Loucy (cell line): Measurements from ENCODE around the gene LATS1.

Source experiments
- H2AFZ ChIP-seq: fragments of 200-600 bp; sonication (generic); 2 replicates; pipeline ENCODE4 v1.6.0; 2016; ENCODE audit warnings: antibody characterized with exemption, mild to moderate bottlenecking, low read length, moderate library complexity
- H3F3A ChIP-seq: fragments of 200-600 bp; 2 replicates; pipeline ENCODE4 v1.6.0; 2016; ENCODE audit warnings: antibody characterized with exemption, low read depth, mild to moderate bottlenecking
- H3K27me3 ChIP-seq: fragments of 200-600 bp; sonication (generic); 2 replicates; pipeline ENCODE4 v1.6.1; 2014; ENCODE audit warnings: low read length, mild to moderate bottlenecking; ENCODE audit not compliant: insufficient read depth, poor library complexity, severe bottlenecking
- H3K36me3 ChIP-seq: fragments of 200-600 bp; sonication (generic); 2 replicates; pipeline ENCODE4 v1.6.1; 2016; ENCODE audit warnings: low read length; ENCODE audit not compliant: insufficient read depth
- H3K4me1 ChIP-seq: fragments of 200-600 bp; sonication (generic); 2 replicates; pipeline ENCODE4 v1.5.1; 2014; ENCODE audit warnings: low read length, mild to moderate bottlenecking; ENCODE audit not compliant: insufficient read depth, poor library complexity, severe bottlenecking
- H3K4me2 ChIP-seq: fragments of 200-600 bp; sonication (generic); 2 replicates; pipeline ENCODE4 v1.6.0; 2014; ENCODE audit warnings: antibody characterized with exemption, low read length, low read depth, mild to moderate bottlenecking; ENCODE audit not compliant: poor library complexity, severe bottlenecking
- H3K4me3 ChIP-seq: fragments of 200-600 bp; sonication (generic); 2 replicates; pipeline ENCODE4 v1.5.1; 2014; ENCODE audit warnings: low read length, mild to moderate bottlenecking, mixed read lengths; ENCODE audit not compliant: poor library complexity, severe bottlenecking
- H3K79me2 ChIP-seq: fragments of 200-600 bp; sonication (generic); 2 replicates; pipeline ENCODE4 v1.6.1; 2014; ENCODE audit warnings: low read length; ENCODE audit not compliant: insufficient read depth
- H3K9ac ChIP-seq: fragments of 200-600 bp; sonication (generic); 2 replicates; pipeline ENCODE4 v1.6.0; 2014; ENCODE audit warnings: mild to moderate bottlenecking, low read depth, low read length, moderate library complexity; ENCODE audit not compliant: poor library complexity, severe bottlenecking
- H3K9me2 ChIP-seq: fragments of 200-600 bp; sonication (generic); replicated peaks from 2 replicates; pipeline ENCODE4 v1.6.1; 2016; ENCODE audit warnings: low read depth, low read length, mixed read lengths
- H3K9me3 ChIP-seq: fragments of 200-600 bp; sonication (generic); 2 replicates; pipeline ENCODE4 v1.6.1; 2014; ENCODE audit warnings: mild to moderate bottlenecking, antibody characterized with exemption, low read length, low read depth; ENCODE audit not compliant: insufficient read depth
- H4K20me1 ChIP-seq: fragments of 200-600 bp; sonication (generic); 2 replicates; pipeline ENCODE4 v1.6.0; 2014; ENCODE audit warnings: antibody characterized with exemption, low read length, mild to moderate bottlenecking; ENCODE audit not compliant: insufficient read depth, poor library complexity, severe bottlenecking
- EZH2phosphoT487 ChIP-seq: fragments of 200-600 bp; IDR thresholded peaks from 2 replicates; pipeline ENCODE4 v1.6.1; 2018; ENCODE audit warnings: antibody characterized with exemption, mild to moderate bottlenecking, moderate library complexity, borderline replicate concordance
- TF ChIP-seq, protein P1 (sequence below): fragments of 200-600 bp; sonication (generic); conservative IDR thresholded peaks from 2 replicates; pipeline ENCODE4 v1.5.1; 2014; ENCODE audit warnings: mild to moderate bottlenecking, antibody characterized with exemption, low read length

Gene LATS1

DNA sequence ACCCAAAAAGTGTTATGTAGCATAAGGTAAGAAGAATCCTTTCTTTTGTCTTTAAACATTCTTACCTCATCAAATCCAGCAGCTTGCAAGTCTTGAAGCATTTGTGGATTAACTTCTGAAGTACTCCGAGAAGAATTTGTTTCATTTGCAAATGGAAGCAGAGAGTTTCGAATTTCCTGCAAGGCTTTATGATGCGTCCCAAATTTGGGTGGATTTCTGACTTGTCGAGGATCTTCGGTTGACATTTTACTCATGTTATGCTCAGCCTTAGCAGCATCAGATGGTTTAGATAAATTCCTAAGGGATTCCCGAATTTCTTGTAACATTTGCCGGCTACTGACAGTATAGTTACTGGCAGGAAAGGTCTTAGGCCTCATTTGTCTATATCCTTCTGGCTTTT lies 16.2 kb downstream of the LATS1 start:
- Histone ChIP-seq H3K27me3 (no peaks in the 10 kb centered on the region), H3F3A (no peaks in the 10 kb centered on the region), H3K4me2 (peak overlapping the region; percentile 11), H3K9me2 (no peaks in the 10 kb centered on the region), H4K20me1 (peaks cover 83% of the 10 kb centered on the region), H3K79me2 (peaks cover 98% of the 10 kb centered on the region), H3K9ac (no peak overlapping the region), H2AFZ (no peak overlapping the region), H3K4me1 (peaks cover 8% of the 10 kb centered on the region), H3K4me3 (no peak overlapping the region), H3K36me3 (peaks cover 47% of the 10 kb centered on the region), H3K9me3 (no peaks in the 10 kb centered on the region)
- TF ChIP-seq, protein P1, sequence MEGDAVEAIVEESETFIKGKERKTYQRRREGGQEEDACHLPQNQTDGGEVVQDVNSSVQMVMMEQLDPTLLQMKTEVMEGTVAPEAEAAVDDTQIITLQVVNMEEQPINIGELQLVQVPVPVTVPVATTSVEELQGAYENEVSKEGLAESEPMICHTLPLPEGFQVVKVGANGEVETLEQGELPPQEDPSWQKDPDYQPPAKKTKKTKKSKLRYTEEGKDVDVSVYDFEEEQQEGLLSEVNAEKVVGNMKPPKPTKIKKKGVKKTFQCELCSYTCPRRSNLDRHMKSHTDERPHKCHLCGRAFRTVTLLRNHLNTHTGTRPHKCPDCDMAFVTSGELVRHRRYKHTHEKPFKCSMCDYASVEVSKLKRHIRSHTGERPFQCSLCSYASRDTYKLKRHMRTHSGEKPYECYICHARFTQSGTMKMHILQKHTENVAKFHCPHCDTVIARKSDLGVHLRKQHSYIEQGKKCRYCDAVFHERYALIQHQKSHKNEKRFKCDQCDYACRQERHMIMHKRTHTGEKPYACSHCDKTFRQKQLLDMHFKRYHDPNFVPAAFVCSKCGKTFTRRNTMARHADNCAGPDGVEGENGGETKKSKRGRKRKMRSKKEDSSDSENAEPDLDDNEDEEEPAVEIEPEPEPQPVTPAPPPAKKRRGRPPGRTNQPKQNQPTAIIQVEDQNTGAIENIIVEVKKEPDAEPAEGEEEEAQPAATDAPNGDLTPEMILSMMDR = no peak
- no peak for TF ChIP-seq EZH2phosphoT487

DNA sequence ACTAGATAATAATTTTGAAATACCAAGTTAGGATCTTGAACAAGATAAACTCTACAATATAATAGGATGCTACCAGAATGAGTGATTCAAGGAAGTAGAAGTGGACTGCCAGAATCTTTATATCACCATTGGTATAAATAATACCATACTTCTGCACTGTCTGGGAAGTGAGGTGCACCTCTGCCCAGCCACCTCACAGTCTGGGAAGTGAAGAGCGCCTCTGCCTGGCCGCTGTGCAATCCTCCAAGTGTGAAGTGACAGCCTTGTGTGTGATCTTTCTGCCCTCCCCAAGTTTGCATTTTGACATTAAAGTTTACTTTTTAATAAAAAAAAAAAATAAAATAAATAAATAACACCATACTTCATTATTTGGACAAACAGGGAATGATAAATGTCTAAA lies 18.8 kb downstream of the LATS1 start:
- Histone ChIP-seq H3K9ac (no peak overlapping the region), H3K4me1 (no peaks in the 10 kb centered on the region), H3K4me2 (no peak overlapping the region), H3K27me3 (no peaks in the 10 kb centered on the region), H3K79me2 (peaks cover 95% of the 10 kb centered on the region), H3K9me2 (no peaks in the 10 kb centered on the region), H4K20me1 (peaks cover 85% of the 10 kb centered on the region), H3F3A (no peaks in the 10 kb centered on the region), H3K4me3 (no peak overlapping the region), H3K36me3 (peaks cover 73% of the 10 kb centered on the region), H2AFZ (no peak overlapping the region), H3K9me3 (no peaks in the 10 kb centered on the region)
- TF ChIP-seq, protein P1 = peak; percentile 30; the same call in 1 of the 2 replicates
- TF ChIP-seq EZH2phosphoT487 = no peak

DNA sequence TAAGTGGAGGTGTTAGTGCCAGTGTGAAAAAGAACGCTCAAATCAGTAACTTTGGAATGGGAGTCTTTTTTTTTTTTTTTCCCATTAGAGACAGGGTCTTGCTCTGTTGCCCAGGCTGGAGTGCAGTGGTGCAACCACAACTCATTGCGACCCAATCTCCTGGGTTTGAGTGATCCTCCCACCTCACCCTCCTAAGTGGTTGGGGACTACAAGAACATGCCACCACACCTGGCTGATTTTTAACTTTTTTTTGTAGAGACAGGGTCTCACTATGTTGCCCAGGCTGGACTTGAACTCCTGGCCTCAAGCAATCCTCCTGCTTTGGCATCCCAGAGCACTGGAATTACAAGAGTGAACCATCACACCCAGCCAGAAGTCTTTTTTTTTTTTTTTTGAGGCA lies 19.7 kb downstream of the LATS1 start:
- H3K4me2 ChIP-seq = no peak overlapping the region
- H3K9me3 ChIP-seq = no peaks in the 10 kb centered on the region
- no peaks in the 10 kb centered on the region for H3K9me2 ChIP-seq
- H3K4me3 ChIP-seq = no peak overlapping the region
- peaks cover 93% of the 10 kb centered on the region for H3K79me2 ChIP-seq
- H2AFZ ChIP-seq = no peak overlapping the region
- H3K27me3 ChIP-seq = no peaks in the 10 kb centered on the region
- H4K20me1 ChIP-seq = peaks cover 82% of the 10 kb centered on the region
- H3K36me3 ChIP-seq = peaks cover 78% of the 10 kb centered on the region
- no peaks in the 10 kb centered on the region for H3F3A ChIP-seq
- no peaks in the 10 kb centered on the region for H3K4me1 ChIP-seq
- TF ChIP-seq, protein P1 = no peak
- no peak for TF ChIP-seq EZH2phosphoT487
- no peak overlapping the region for H3K9ac ChIP-seq
